ENCODE data around the gene ADCY5. TPM values are rescaled to one million over a fixed set of nuclear protein-coding genes. Genes with fewer than 3 reads are reported as not detected.

The ADCY5 gene
- polyA plus RNA-seq, 2 donors = 4.4 to 5.0 TPM

DNA sequence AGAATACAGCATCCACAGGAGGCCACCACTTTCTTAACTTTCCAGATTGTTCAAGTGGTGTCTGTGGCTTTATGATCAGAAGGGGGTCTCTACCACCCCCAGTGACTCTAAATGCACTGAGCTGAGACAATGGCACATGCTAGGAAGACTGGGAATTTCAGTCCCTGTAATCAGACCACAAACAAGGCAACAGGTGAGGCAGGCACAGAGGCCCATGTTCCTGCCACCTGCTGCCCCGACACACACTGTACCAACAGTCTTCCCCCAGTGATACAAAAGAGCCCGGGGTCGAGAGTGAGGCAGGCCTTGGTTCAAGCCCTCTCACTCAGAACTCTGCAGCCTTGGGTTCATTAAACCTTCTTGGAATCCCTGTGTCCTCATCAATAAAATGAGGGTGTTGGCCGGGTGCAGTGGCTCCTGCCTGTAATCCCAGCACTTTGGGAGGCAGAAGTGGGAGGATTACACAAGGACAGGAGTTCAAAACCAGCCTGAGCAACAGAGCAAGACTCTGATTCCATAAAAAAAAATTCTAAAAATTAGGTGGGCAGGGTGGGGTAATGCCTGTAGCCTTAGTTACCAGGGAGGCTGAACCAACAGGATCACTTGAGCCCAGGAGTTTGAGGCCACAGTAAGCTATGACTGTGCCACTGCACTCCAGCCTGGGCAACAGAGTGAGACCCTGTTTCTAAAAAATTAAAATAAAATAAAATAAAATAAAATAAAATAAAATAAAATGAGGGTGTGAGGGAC lies 55.8 kb downstream of the ADCY5 start:
- WGBS, 2 donors = 74 to 78% methylated on average over 4 of the region's 4 CpGs
- Histone ChIP-seq H3K4me3 (ENCODE audit: low read depth in 1 of 2, low read length in 2 of 2) (no peak overlapping the region), H3K4me1 (ENCODE audit: control insufficient read depth in 2 of 2, insufficient read depth in 2 of 2, low read length in 1 of 2) (peaks cover 2 to 8% of the 10 kb centered on the region in 2 donors), H3K9me3 (ENCODE audit: control insufficient read depth in 2 of 2, insufficient read depth in 1 of 2, low read depth in 1 of 2, low read length in 1 of 2) (no peaks in the 10 kb centered on the region), H3K27me3 (ENCODE audit: control insufficient read depth in 1 of 2, insufficient read depth in 2 of 2, low read length in 2 of 2) (no peaks in the 10 kb centered on the region), H3K36me3 (ENCODE audit: control insufficient read depth in 2 of 2, insufficient read depth in 2 of 2, low read length in 1 of 2) (no peaks in the 10 kb centered on the region), H3K27ac (ENCODE audit: low read depth in 2 of 2, low read length in 1 of 2) (peak overlapping the region in 1 of 2 donors; percentile 59)

- WGBS, 2 donors = 79 to 82% methylated on average over 5 of the region's 5 CpGs
- Histone ChIP-seq H3K4me1 (ENCODE audit: control insufficient read depth in 2 of 2, insufficient read depth in 2 of 2, low read length in 1 of 2) (peaks cover 2 to 8% of the 10 kb centered on the region in 2 donors), H3K4me3 (ENCODE audit: low read depth in 1 of 2, low read length in 2 of 2) (no peak overlapping the region), H3K36me3 (ENCODE audit: control insufficient read depth in 2 of 2, insufficient read depth in 2 of 2, low read length in 1 of 2) (no peaks in the 10 kb centered on the region), H3K27me3 (ENCODE audit: control insufficient read depth in 1 of 2, insufficient read depth in 2 of 2, low read length in 2 of 2) (no peaks in the 10 kb centered on the region), H3K27ac (ENCODE audit: low read depth in 2 of 2, low read length in 1 of 2) (peak overlapping the region; percentile 50 to 79), H3K9me3 (ENCODE audit: control insufficient read depth in 2 of 2, insufficient read depth in 1 of 2, low read depth in 1 of 2, low read length in 1 of 2) (no peaks in the 10 kb centered on the region)
These were observed 56.5 kb downstream of the ADCY5 start for GRCh38 chr3:123392368-123392767.

- Histone ChIP-seq H3K4me1 (ENCODE audit: control insufficient read depth in 2 of 2, insufficient read depth in 2 of 2, low read length in 1 of 2) (peaks cover 6 to 8% of the 10 kb centered on the region in 2 donors), H3K27me3 (ENCODE audit: control insufficient read depth in 1 of 2, insufficient read depth in 2 of 2, low read length in 2 of 2) (no peaks in the 10 kb centered on the region), H3K27ac (ENCODE audit: low read depth in 2 of 2, low read length in 1 of 2) (peak overlapping the region in 1 of 2 donors; percentile 51)
These were observed 57.9 kb downstream of the ADCY5 start for GRCh38 chr3:123390865-123391600.

DNA sequence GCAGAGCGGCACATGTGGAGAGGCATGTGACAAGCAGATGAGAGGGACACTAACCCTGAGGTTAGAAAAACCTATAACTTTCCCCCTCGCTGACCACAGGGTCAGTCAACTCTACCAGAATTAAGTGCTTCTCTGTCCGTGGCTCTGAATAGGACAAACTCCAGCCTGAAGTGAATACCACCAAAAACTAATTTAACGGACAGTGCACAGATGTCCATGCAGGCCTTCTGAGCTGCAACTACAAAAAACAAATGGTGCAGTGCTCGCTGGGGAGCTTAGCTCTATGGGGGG lies 59.3 kb downstream of the ADCY5 start:
- H3K4me3 ChIP-seq (ENCODE audit: low read depth in 1 of 2, low read length in 2 of 2) = no peak overlapping the region
- H3K9me3 ChIP-seq (ENCODE audit: control insufficient read depth in 2 of 2, insufficient read depth in 1 of 2, low read depth in 1 of 2, low read length in 1 of 2) = no peaks in the 10 kb centered on the region
- WGBS, 2 donors = 78 to 84% methylated on average over 5 of the region's 5 CpGs
- H3K36me3 ChIP-seq (ENCODE audit: control insufficient read depth in 2 of 2, insufficient read depth in 2 of 2, low read length in 1 of 2) = no peaks in the 10 kb centered on the region
- H3K27ac ChIP-seq (ENCODE audit: low read depth in 2 of 2, low read length in 1 of 2) = peak overlapping the region in 1 of 2 donors; percentile 74
- no peaks in the 10 kb centered on the region for H3K27me3 ChIP-seq (ENCODE audit: control insufficient read depth in 1 of 2, insufficient read depth in 2 of 2, low read length in 2 of 2)
- peaks cover 5 to 8% of the 10 kb centered on the region in 2 donors for H3K4me1 ChIP-seq (ENCODE audit: control insufficient read depth in 2 of 2, insufficient read depth in 2 of 2, low read length in 1 of 2)

More at GRCh38 chr3:123390865-123391600, 57.9 kb downstream of the ADCY5 start:
- no peaks in the 10 kb centered on the region for H3K9me3 ChIP-seq (ENCODE audit: control insufficient read depth in 2 of 2, insufficient read depth in 1 of 2, low read depth in 1 of 2, low read length in 1 of 2)
- H3K36me3 ChIP-seq (ENCODE audit: control insufficient read depth in 2 of 2, insufficient read depth in 2 of 2, low read length in 1 of 2) = no peaks in the 10 kb centered on the region
- no peak overlapping the region for H3K4me3 ChIP-seq (ENCODE audit: low read depth in 1 of 2, low read length in 2 of 2)
- 74 to 77% methylated on average over 10 of the region's 10 CpGs for WGBS, 2 donors

DNA sequence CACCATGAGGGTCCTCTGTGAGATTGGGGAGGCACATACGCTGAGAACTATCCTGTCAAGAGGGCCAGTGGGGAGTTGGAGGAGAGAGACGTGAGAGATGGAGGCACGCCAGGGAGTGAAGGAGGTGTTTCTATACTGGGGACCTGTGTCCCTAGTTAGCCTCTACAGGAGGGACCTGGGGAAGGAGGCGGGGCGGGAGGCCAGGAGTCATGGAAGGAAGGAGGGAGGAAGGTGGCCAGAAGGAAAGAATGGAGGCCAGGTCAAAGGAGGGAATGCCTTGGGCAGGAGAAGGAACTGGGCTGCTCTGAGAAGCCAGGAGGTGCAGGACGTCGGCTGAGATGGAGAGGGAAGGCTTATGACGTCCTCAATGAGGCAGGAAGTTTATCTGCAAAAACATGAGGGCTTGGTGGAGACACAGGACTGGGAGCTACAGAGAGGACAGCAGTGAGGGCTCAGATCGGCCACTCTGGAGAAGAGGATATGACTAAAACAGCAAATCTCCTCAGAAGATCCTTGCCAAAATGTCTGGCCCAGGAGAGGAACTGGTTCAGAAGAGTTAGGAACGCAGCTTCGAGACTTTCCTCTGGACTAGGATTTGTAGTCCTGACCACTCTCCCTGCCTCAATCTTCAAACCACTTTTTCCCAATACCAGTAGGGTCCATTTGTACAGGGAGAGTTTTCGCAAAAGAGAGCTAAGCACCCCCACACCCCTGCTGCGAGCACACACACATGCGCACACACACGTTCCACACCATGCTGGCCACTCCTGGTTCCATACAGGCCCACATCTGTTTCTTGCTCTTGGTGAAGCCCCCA lies 59.9 kb downstream of the ADCY5 start:
- Histone ChIP-seq H3K4me3 (ENCODE audit: low read depth in 1 of 2, low read length in 2 of 2) (no peak overlapping the region), H3K27ac (ENCODE audit: low read depth in 2 of 2, low read length in 1 of 2) (peak overlapping the region; percentile 30 to 74), H3K36me3 (ENCODE audit: control insufficient read depth in 2 of 2, insufficient read depth in 2 of 2, low read length in 1 of 2) (no peaks in the 10 kb centered on the region), H3K4me1 (ENCODE audit: control insufficient read depth in 2 of 2, insufficient read depth in 2 of 2, low read length in 1 of 2) (peaks cover 5 to 8% of the 10 kb centered on the region in 2 donors), H3K27me3 (ENCODE audit: control insufficient read depth in 1 of 2, insufficient read depth in 2 of 2, low read length in 2 of 2) (no peaks in the 10 kb centered on the region), H3K9me3 (ENCODE audit: control insufficient read depth in 2 of 2, insufficient read depth in 1 of 2, low read depth in 1 of 2, low read length in 1 of 2) (no peaks in the 10 kb centered on the region)
- WGBS, 2 donors = 74 to 81% methylated on average over 15 of the region's 15 CpGs

- Histone ChIP-seq H3K27me3 (ENCODE audit: control insufficient read depth in 1 of 2, insufficient read depth in 2 of 2, low read length in 2 of 2) (no peaks in the 10 kb centered on the region), H3K4me3 (ENCODE audit: low read depth in 1 of 2, low read length in 2 of 2) (no peak overlapping the region), H3K9me3 (ENCODE audit: control insufficient read depth in 2 of 2, insufficient read depth in 1 of 2, low read depth in 1 of 2, low read length in 1 of 2) (no peaks in the 10 kb centered on the region), H3K4me1 (ENCODE audit: control insufficient read depth in 2 of 2, insufficient read depth in 2 of 2, low read length in 1 of 2) (peaks cover 8% of the 10 kb centered on the region in 2 donors), H3K36me3 (ENCODE audit: control insufficient read depth in 2 of 2, insufficient read depth in 2 of 2, low read length in 1 of 2) (no peaks in the 10 kb centered on the region), H3K27ac (ENCODE audit: low read depth in 2 of 2, low read length in 1 of 2) (peak overlapping the region; percentile 25 to 74)
- 80 to 86% methylated on average over 8 of the region's 8 CpGs for WGBS, 2 donors
These were observed 60.8 kb downstream of the ADCY5 start for GRCh38 chr3:123388042-123388441.

DNA sequence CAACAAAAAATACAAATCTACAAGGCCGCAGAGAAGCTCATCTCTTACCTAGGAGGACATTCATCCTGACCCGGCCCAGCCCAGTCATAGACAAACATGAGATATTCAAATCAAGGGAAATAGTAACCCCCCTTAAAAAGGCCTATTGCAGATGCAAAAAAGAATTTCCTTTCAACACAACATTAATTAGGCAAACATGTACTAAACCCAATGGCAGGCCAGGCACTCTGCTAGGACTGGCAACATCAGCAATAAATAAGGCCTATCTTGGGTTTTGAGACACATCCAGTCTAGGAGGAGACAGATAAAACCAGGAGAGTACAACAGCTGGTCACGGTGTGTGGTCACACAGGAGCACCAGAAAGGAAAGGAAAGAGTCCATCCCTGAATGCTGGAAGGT lies 61.4 kb downstream of the ADCY5 start:
- H3K27me3 ChIP-seq (ENCODE audit: control insufficient read depth in 1 of 2, insufficient read depth in 2 of 2, low read length in 2 of 2) = no peaks in the 10 kb centered on the region
- 84 to 86% methylated on average over 3 of the region's 3 CpGs for WGBS, 2 donors
- no peaks in the 10 kb centered on the region for H3K9me3 ChIP-seq (ENCODE audit: control insufficient read depth in 2 of 2, insufficient read depth in 1 of 2, low read depth in 1 of 2, low read length in 1 of 2)
- H3K4me3 ChIP-seq (ENCODE audit: low read depth in 1 of 2, low read length in 2 of 2) = no peak overlapping the region
- H3K4me1 ChIP-seq (ENCODE audit: control insufficient read depth in 2 of 2, insufficient read depth in 2 of 2, low read length in 1 of 2) = peaks cover 8% of the 10 kb centered on the region in 2 donors
- peak overlapping the region; percentile 25 to 74 for H3K27ac ChIP-seq (ENCODE audit: low read depth in 2 of 2, low read length in 1 of 2)
- no peaks in the 10 kb centered on the region for H3K36me3 ChIP-seq (ENCODE audit: control insufficient read depth in 2 of 2, insufficient read depth in 2 of 2, low read length in 1 of 2)

DNA sequence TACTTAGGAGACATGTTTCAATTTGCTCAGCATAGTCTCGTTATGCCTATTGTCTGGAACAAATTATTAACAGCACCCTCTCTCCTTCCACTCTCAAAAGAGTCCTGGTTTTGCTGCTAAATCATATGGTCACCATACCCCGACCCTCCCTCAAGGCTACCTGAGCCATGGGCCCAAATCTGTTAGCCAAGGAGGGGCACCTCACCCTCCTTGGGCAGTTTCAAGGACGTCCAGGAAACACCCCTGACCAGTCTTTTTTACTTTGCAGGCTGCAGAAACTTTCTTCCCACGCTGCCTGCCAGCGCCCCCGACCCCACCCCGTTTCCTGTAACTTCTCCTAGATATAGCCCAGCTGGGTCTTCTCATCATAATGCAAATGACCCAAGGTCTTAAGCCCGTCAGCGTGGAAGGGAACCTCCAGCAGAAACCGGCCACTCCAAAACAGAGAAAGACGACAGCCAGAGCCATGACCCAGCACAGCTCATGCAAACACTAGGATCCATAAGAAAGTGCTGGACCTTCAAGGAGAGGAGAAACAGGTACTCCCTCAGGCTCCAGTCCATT lies 62.3 kb downstream of the ADCY5 start:
- Histone ChIP-seq H3K36me3 (ENCODE audit: control insufficient read depth in 2 of 2, insufficient read depth in 2 of 2, low read length in 1 of 2) (no peaks in the 10 kb centered on the region), H3K27me3 (ENCODE audit: control insufficient read depth in 1 of 2, insufficient read depth in 2 of 2, low read length in 2 of 2) (no peaks in the 10 kb centered on the region), H3K4me1 (ENCODE audit: control insufficient read depth in 2 of 2, insufficient read depth in 2 of 2, low read length in 1 of 2) (peaks cover 8% of the 10 kb centered on the region in 2 donors), H3K27ac (ENCODE audit: low read depth in 2 of 2, low read length in 1 of 2) (peak overlapping the region; percentile 56 to 80), H3K4me3 (ENCODE audit: low read depth in 1 of 2, low read length in 2 of 2) (no peak overlapping the region), H3K9me3 (ENCODE audit: control insufficient read depth in 2 of 2, insufficient read depth in 1 of 2, low read depth in 1 of 2, low read length in 1 of 2) (no peaks in the 10 kb centered on the region)
- WGBS, 2 donors = 48 to 50% methylated on average over 11 of the region's 11 CpGs

- Histone ChIP-seq H3K36me3 (ENCODE audit: control insufficient read depth in 2 of 2, insufficient read depth in 2 of 2, low read length in 1 of 2) (no peaks in the 10 kb centered on the region), H3K4me1 (ENCODE audit: control insufficient read depth in 2 of 2, insufficient read depth in 2 of 2, low read length in 1 of 2) (peaks cover 8% of the 10 kb centered on the region in 2 donors), H3K9me3 (ENCODE audit: control insufficient read depth in 2 of 2, insufficient read depth in 1 of 2, low read depth in 1 of 2, low read length in 1 of 2) (no peaks in the 10 kb centered on the region), H3K4me3 (ENCODE audit: low read depth in 1 of 2, low read length in 2 of 2) (no peak overlapping the region), H3K27me3 (ENCODE audit: control insufficient read depth in 1 of 2, insufficient read depth in 2 of 2, low read length in 2 of 2) (no peaks in the 10 kb centered on the region), H3K27ac (ENCODE audit: low read depth in 2 of 2, low read length in 1 of 2) (peak overlapping the region; percentile 56 to 80)
- WGBS, 2 donors = 43 to 60% methylated on average over 8 of the region's 8 CpGs
These were observed 62.9 kb downstream of the ADCY5 start for GRCh38 chr3:123385981-123386380.

All from esophagus (tissue), 2 donors.